Measurements from ENCODE around the gene CABP5. TPM values are rescaled to one million over a fixed set of nuclear protein-coding genes. Genes with fewer than 3 reads are reported as not detected.

Gene CABP5
- total RNA-seq, 2 experiments from 2014 or later, result not detected

DNA sequence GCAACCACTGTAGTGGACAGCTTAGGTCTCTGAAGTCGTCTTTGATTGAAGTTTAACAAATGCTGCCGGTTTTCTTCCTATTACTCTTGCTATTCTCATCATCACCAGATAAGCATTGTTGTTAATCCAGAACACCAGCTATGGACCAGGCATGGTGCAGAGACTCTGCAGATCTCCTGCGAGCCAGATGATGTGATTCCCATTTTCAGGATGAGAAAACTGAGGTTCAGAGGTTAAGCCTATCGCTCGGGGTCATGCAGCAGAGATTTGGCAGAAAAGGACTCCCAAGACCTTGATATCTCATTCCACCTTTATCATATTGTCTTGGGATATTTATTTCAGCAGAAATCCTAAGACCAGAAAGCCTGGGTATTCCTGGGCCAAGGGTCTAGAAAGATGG, 16.5 kb upstream of the CABP5 start:
- Mint-ChIP-seq H3K27ac (no peak overlapping the region), H3K9me3 (no peaks in the 10 kb centered on the region), H3K27me3 (peaks cover 9% of the 10 kb centered on the region), H3K4me3 (no peak overlapping the region), H3K36me3 (peaks cover 2% of the 10 kb centered on the region), H3K4me1 (ENCODE audit: low read depth) (no peaks in the 10 kb centered on the region)
- intact Hi-C loops (cut with micrococcal nuclease), result no loop called here
- DNase-seq, result no peak
- ChIA-PET POLR2A (no interaction called here), CTCF (no interaction called here)

DNA sequence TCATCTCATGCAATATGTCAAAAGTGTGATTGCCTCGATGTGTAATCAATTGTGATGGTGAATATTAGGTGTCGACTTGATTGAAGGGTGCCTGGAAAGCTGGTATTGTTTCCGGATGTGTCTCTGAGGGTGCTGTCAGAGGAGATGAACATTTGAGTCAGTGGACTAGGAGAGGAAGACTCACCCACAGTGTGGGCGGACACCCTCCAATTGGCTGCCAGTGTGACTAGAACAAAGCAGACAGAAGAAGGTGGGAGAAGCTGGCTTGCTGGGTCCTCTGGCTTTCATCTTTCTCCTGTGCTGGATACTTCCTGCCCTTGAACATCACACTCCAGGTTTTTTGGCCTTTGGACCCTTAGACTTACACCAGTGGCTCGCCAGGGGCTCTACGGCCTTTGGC, 15.5 kb upstream of the CABP5 start:
- no peak overlapping the region for H3K27ac Mint-ChIP-seq
- H3K4me1 Mint-ChIP-seq (ENCODE audit: low read depth), result no peaks in the 10 kb centered on the region
- peak; percentile 17 for DNase-seq
- no peaks in the 10 kb centered on the region for H3K9me3 Mint-ChIP-seq
- H3K4me3 Mint-ChIP-seq, result no peak overlapping the region
- intact Hi-C loops (cut with micrococcal nuclease), result no loop called here
- peaks cover 5% of the 10 kb centered on the region for H3K36me3 Mint-ChIP-seq
- ChIA-PET POLR2A (no interaction called here), CTCF (no interaction called here)
- peaks cover 9% of the 10 kb centered on the region for H3K27me3 Mint-ChIP-seq

DNA sequence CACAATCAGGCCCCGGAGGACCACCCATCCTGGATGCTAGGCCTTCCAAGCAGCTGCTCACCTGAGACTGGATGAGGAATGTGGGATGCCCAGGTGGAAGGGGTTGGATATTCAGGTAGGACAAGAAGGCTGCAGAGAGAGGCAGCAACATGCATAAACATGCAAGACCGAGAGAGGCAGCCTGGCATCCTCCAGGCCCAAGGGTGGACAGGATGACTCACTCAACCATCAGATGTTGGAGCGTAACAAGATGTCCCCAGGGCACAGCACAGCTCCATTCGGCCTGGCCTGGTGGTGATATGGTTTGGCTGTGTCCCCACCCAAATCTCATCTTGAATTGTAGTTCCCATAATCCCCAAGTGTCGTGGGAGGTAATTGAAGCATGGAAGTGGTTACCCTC, 10.0 kb upstream of the CABP5 start:
- DNase-seq, result no peak
- ChIA-PET CTCF (no interaction called here), POLR2A (no interaction called here)
- Mint-ChIP-seq H3K36me3 (peaks cover 13% of the 10 kb centered on the region), H3K4me3 (no peak overlapping the region), H3K27me3 (no peaks in the 10 kb centered on the region), H3K9me3 (no peaks in the 10 kb centered on the region), H3K4me1 (ENCODE audit: low read depth) (no peaks in the 10 kb centered on the region), H3K27ac (no peak overlapping the region)
- intact Hi-C loops (cut with micrococcal nuclease), result no loop called here

DNA sequence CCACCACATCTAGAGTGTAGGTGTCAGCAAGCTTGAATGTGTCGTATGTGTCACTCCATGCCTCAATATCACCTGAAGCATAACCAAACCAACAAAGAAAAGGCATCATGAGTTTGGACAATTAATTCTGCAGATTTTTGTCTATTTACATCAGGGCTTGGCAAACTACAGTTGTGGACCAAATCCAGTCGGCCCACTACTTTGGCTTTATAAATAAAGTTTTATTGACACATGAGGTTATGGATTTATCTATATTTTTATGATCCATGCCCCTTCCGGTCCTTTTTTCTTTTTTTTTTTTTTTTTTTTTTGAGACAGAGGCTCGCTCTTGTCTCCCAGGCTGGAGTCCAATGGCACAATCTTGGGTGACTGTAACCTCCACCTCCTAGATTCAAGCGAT, 9.2 kb upstream of the CABP5 start:
- ChIA-PET POLR2A (no interaction called here), CTCF (no interaction called here)
- peaks cover 13% of the 10 kb centered on the region for H3K36me3 Mint-ChIP-seq
- intact Hi-C loops (cut with micrococcal nuclease), result no loop called here
- no peaks in the 10 kb centered on the region for H3K4me1 Mint-ChIP-seq (ENCODE audit: low read depth)
- H3K9me3 Mint-ChIP-seq, result no peaks in the 10 kb centered on the region
- DNase-seq, result no peak
- no peak overlapping the region for H3K27ac Mint-ChIP-seq
- H3K4me3 Mint-ChIP-seq, result no peak overlapping the region
- H3K27me3 Mint-ChIP-seq, result no peaks in the 10 kb centered on the region

- no peak for DNase-seq
- Mint-ChIP-seq H3K27me3 (no peaks in the 10 kb centered on the region), H3K36me3 (peaks cover 13% of the 10 kb centered on the region), H3K27ac (no peak overlapping the region), H3K4me3 (no peak overlapping the region), H3K4me1 (ENCODE audit: low read depth) (no peaks in the 10 kb centered on the region), H3K9me3 (no peaks in the 10 kb centered on the region)
- ChIA-PET CTCF (no interaction called here), POLR2A (no interaction called here)
- intact Hi-C loops (cut with micrococcal nuclease), result no loop called here
These were observed 7.6 kb upstream of the CABP5 start for GRCh38 chr19:48051335-48052033.

DNA sequence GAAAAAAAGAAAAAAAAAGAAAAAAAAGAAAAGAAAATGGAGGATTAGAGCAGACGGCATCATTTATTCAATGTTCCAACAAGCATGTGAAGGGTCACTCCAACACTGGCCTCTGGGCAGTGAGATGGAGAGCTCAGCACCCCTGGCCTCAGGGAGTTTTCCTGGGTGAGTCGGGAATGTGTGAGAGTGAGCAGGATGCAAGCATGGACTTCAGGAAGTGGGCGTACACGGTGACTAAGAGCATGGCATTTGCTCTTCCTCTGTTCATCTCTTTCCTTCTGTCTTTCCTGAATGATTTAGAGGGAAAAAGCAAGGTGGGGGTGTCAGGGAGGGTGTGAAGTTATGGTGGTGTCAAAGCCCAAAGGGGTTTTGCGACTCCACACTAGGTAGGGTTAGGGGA, 682 bp upstream of the CABP5 start:
- Mint-ChIP-seq H3K9me3 (no peaks in the 10 kb centered on the region), H3K36me3 (peaks cover 4% of the 10 kb centered on the region), H3K4me3 (no peak overlapping the region), H3K27me3 (peaks cover 21% of the 10 kb centered on the region), H3K27ac (no peak overlapping the region), H3K4me1 (ENCODE audit: low read depth) (no peaks in the 10 kb centered on the region)
- intact Hi-C loops (cut with micrococcal nuclease), result no loop called here
- no peak for DNase-seq
- POLR2A ChIA-PET, result no interaction called here
- CTCF ChIA-PET, result no interaction called here

DNA sequence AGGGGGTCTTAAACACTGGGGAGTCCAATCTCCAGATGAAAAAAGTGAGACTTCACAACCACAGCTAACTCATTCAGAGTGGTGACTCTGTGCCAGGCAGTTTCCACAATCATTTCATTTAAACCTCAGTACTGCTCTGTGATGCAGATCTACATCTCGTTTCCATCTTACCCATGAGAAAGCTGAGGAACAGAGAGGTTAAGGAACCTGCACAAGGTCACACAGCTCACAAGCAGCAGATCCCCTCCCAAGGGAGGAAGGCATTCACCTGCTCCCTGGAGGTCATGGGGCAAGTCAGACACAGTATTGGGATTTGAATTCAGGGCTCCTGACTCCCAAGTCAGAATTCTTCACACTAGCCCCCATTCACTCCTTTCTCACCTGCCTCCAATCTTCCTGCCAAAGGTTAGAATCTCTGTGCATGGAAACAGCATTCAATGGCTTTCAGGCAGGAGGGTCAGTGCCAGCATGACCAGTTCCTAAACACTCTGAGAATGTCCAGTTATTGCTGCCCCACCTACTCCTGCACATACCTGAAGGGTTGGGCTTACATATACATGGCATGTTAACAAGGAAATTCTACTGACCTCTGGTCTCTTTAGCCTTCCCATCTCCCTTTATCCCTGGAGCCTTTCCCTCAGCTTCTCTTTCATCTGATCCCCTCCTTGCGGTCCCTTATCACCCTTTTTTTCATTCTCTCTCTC, 1.9 kb downstream of the CABP5 start:
- CTCF ChIA-PET, result no interaction called here
- H3K36me3 Mint-ChIP-seq, result no peaks in the 10 kb centered on the region
- no peak for DNase-seq
- H3K27ac Mint-ChIP-seq, result no peak overlapping the region
- POLR2A ChIA-PET, result no interaction called here
- H3K9me3 Mint-ChIP-seq, result peaks cover 2% of the 10 kb centered on the region
- peaks cover 32% of the 10 kb centered on the region for H3K27me3 Mint-ChIP-seq
- H3K4me3 Mint-ChIP-seq, result no peak overlapping the region
- no peaks in the 10 kb centered on the region for H3K4me1 Mint-ChIP-seq (ENCODE audit: low read depth)
- intact Hi-C loops (cut with micrococcal nuclease), result no loop called here

DNA sequence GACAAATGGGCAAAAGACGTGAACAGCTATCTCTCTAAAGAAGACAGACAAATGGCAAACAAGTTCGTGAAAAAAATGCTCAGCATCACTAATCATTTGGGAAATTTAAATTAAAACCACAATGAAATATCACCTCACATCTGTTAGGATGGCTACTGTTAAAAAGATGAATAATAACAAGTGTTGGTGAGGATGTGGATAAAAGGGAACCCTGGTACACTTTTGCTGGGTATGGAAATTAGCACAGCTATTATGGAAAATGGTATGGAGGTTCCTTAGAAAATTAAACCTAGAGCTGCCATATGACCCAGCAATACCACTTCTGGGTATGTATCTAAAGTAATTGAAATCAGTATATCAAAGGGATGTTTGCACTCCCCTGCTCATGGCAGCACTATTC, 7.1 kb downstream of the CABP5 start:
- Mint-ChIP-seq H3K36me3 (no peaks in the 10 kb centered on the region), H3K9me3 (peaks cover 15% of the 10 kb centered on the region), H3K4me1 (ENCODE audit: low read depth) (no peaks in the 10 kb centered on the region), H3K27ac (no peak overlapping the region), H3K27me3 (peaks cover 38% of the 10 kb centered on the region), H3K4me3 (no peak overlapping the region)
- intact Hi-C loops (cut with micrococcal nuclease), result no loop called here
- ChIA-PET CTCF (interaction anchor here (1.0 to 1.3 kb wide), 2 partner anchors 15 to 73 kb away, joined by 3 to 4 read pairs; no protein-coding TSS in a partner anchor), POLR2A (no interaction called here)
- no peak for DNase-seq

DNA sequence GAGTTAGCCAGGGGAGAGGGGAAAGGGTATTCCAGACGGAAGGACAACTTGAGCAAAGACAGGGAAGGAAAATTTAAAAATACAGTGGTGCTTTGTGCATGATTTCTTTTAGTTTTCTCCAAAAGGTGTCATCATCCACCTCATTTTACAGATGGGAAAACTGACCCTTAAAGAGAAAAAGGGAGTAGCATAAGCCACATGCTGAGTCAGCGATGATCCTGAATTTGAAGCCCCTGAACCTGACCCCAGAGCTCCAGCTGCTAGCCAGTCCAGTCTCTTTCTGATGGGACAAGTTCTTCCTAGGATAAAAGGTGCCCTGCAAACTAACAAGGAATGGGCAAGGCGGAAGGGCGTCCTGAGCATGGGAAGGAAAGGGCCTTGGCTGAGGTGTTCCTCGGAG, 10.3 kb downstream of the CABP5 start:
- no peak overlapping the region for H3K4me3 Mint-ChIP-seq
- POLR2A ChIA-PET, result no interaction called here
- H3K9me3 Mint-ChIP-seq, result peaks cover 13% of the 10 kb centered on the region
- H3K27ac Mint-ChIP-seq, result no peak overlapping the region
- intact Hi-C loops (cut with micrococcal nuclease), result no loop called here
- DNase-seq, result no peak
- CTCF ChIA-PET, result no interaction called here
- H3K36me3 Mint-ChIP-seq, result no peaks in the 10 kb centered on the region
- peaks cover 19% of the 10 kb centered on the region for H3K27me3 Mint-ChIP-seq
- H3K4me1 Mint-ChIP-seq (ENCODE audit: low read depth), result no peaks in the 10 kb centered on the region

- H3K9me3 Mint-ChIP-seq, result no peaks in the 10 kb centered on the region
- H3K4me1 Mint-ChIP-seq (ENCODE audit: low read depth), result no peaks in the 10 kb centered on the region
- ChIA-PET CTCF (no interaction called here), POLR2A (no interaction called here)
- no peak for DNase-seq
- H3K4me3 Mint-ChIP-seq, result no peak overlapping the region
- H3K36me3 Mint-ChIP-seq, result no peaks in the 10 kb centered on the region
- intact Hi-C loops (cut with micrococcal nuclease), result no loop called here
- H3K27ac Mint-ChIP-seq, result no peak overlapping the region
- H3K27me3 Mint-ChIP-seq, result peaks cover 24% of the 10 kb centered on the region
These were observed 13.8 kb downstream of the CABP5 start for GRCh38 chr19:48030073-48030472.

DNA sequence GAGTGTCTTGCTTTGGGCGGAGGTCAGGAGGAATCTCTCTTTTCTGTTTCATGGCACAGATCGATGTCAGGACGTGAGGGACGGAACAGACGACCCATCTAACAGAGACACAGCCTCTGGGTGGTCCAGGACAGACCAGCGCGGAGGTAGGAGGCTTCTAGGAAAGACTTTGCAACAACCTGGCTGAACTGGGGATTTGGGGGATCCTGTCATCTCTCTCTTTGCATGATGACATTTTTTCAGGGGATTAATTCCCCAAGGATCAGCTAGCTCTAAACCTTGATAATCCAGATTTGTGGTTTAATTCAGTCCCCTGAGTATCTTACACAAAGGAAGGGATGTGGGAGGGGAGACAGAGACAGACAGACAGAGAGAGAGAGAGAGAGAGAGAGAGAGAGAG, 14.4 kb downstream of the CABP5 start:
- peaks cover 29% of the 10 kb centered on the region for H3K27me3 Mint-ChIP-seq
- no peaks in the 10 kb centered on the region for H3K4me1 Mint-ChIP-seq (ENCODE audit: low read depth)
- no peaks in the 10 kb centered on the region for H3K36me3 Mint-ChIP-seq
- CTCF ChIA-PET, result no interaction called here
- H3K9me3 Mint-ChIP-seq, result no peaks in the 10 kb centered on the region
- DNase-seq, result no peak
- no peak overlapping the region for H3K4me3 Mint-ChIP-seq
- no peak overlapping the region for H3K27ac Mint-ChIP-seq
- intact Hi-C loops (cut with micrococcal nuclease), result no loop called here
- POLR2A ChIA-PET, result no interaction called here

GRCh38 chr19:48025480-48025879, 18.4 kb downstream of the CABP5 start:
- ChIA-PET POLR2A (no interaction called here), CTCF (interaction anchor here (1.6 kb wide), 1 partner anchor 62 kb away, joined by 3 read pairs; no protein-coding TSS in a partner anchor)
- DNase-seq, result no peak
- intact Hi-C loops (cut with micrococcal nuclease), result no loop called here
- Mint-ChIP-seq H3K4me3 (no peak overlapping the region), H3K36me3 (no peaks in the 10 kb centered on the region), H3K27ac (no peak overlapping the region), H3K9me3 (no peaks in the 10 kb centered on the region), H3K27me3 (peaks cover 34% of the 10 kb centered on the region), H3K4me1 (ENCODE audit: low read depth) (no peaks in the 10 kb centered on the region)

GRCh38 chr19:48023518-48023917, 20.4 kb downstream of the CABP5 start:
- ChIA-PET CTCF (no interaction called here), POLR2A (no interaction called here)
- no peak for DNase-seq
- Mint-ChIP-seq H3K9me3 (no peaks in the 10 kb centered on the region), H3K4me1 (ENCODE audit: low read depth) (no peaks in the 10 kb centered on the region), H3K4me3 (no peak overlapping the region), H3K36me3 (no peaks in the 10 kb centered on the region), H3K27me3 (peaks cover 30% of the 10 kb centered on the region), H3K27ac (no peak overlapping the region)
- intact Hi-C loops (cut with micrococcal nuclease), result no loop called here
